Duodenal mucosa (tissue), 2 donors: ENCODE measurements around the gene ZBTB20.

Experiments used
- H3K27ac ChIP-seq: one replicate; pipeline ENCODE4 v1.7.0; 2013; ENCODE audit warnings: low read depth, low read length
- H3K27me3 ChIP-seq, 2 donors: one replicate each; pipeline ENCODE4 v1.7.0; 2013; ENCODE audit warnings: low read length in 2 of 2, control low read depth in 1 of 2; ENCODE audit not compliant: insufficient read depth in 2 of 2, control insufficient read depth in 1 of 2
- H3K36me3 ChIP-seq, 2 donors: one replicate each; pipeline ENCODE4 v1.7.0; 2013; ENCODE audit warnings: low read length in 2 of 2, control low read depth in 1 of 2; ENCODE audit not compliant: insufficient read depth in 2 of 2, control insufficient read depth in 1 of 2
- H3K4me1 ChIP-seq, 2 donors: one replicate each; pipeline ENCODE4 v1.7.0; 2013; ENCODE audit warnings: low read length in 2 of 2, control low read depth in 1 of 2; ENCODE audit not compliant: insufficient read depth in 2 of 2, control insufficient read depth in 1 of 2
- H3K4me3 ChIP-seq, 2 donors: one replicate each; pipeline ENCODE4 v1.7.0; 2013; ENCODE audit warnings: low read length in 2 of 2, low read depth in 1 of 2
- H3K9ac ChIP-seq, 2 donors: one replicate each; pipeline ENCODE4 v1.7.0; 2013; ENCODE audit warnings: low read length in 2 of 2, low read depth in 1 of 2
- H3K9me3 ChIP-seq, 2 donors: one replicate each; pipeline ENCODE4 v1.7.0; 2013; ENCODE audit warnings: low read length in 2 of 2, control low read depth in 1 of 2; ENCODE audit not compliant: control insufficient read depth in 1 of 2

The ZBTB20 gene

DNA sequence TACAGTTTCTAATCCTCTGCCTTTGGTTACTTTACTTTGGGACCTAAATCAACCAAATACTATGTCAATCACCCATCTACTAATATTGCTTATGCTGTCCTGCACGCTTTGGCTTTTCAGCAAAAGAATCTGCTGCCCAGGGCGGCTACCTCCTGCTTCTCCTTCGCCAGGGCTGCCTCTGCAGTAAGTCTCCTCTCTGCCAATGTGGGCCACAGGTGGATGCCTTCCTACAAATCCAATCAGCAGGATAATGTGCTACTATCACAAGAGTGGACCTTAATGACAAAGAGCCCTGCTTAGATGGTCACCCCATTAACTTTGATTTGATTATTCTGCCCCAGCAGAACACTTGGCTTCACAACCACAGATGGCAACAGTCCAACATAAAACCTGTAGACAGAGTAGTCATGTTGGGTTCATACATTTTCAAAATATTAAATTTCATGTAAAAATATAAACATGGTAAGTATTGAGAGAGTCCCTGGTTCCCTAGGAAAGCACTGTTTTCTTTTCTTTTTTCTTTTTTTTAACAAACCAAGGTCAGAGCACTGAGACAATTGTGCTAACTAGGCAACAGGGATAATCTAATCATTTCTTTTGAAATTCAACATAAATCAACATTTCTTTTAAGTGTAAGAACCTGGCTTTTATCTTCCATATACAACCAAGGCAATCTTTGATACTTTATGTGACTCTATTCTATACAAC is 298.3 kb downstream of the ZBTB20 start:
- Histone ChIP-seq H3K27me3 (no peaks in the 10 kb centered on the region), H3K9me3 (no peaks in the 10 kb centered on the region), H3K4me1 (no peaks in the 10 kb centered on the region), H3K27ac (no peak overlapping the region), H3K4me3 (no peak overlapping the region), H3K36me3 (no peaks in the 10 kb centered on the region), H3K9ac (no peak overlapping the region)

DNA sequence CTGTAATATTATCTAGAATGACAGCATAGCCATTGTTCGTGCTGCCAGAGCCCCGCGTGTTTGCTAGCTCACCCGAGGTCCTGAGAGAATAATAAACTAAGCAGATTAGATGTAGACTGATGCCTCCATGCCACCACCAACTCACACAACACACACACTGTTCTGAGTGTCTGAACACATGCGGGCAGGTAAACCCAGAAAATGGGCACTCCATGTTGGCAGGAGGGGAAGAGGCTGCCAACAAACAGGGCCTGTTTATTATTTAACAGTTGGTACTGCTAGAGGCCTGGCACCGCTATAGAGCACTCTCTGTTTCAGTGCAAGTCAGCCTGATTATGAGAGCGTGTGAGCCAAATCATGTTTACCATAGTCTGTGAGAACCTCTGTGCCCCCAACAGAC is 299.0 kb downstream of the ZBTB20 start:
- no peak overlapping the region for H3K27ac ChIP-seq
- no peaks in the 10 kb centered on the region for H3K9me3 ChIP-seq
- H3K27me3 ChIP-seq = no peaks in the 10 kb centered on the region
- H3K4me1 ChIP-seq = no peaks in the 10 kb centered on the region
- H3K9ac ChIP-seq = no peak overlapping the region
- no peak overlapping the region for H3K4me3 ChIP-seq
- H3K36me3 ChIP-seq = no peaks in the 10 kb centered on the region

DNA sequence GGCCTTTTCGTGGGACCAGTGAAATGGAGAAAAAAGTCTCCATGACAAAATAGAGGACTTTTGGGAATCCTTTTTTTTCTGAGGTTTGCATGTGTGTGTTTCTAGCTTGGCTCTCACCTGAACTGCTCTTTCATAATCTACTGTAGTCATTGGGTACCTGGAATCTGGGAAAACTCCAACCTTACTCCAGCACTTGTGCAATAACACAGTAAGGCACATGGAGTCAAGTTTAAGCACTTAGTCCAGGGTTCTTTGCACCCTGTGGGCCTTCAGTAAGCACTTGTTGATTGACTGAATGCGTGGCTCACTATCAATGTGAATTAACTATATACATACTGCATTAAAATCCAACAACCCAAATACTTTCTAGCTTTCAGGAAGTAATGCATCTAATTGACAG is 299.5 kb downstream of the ZBTB20 start:
- Histone ChIP-seq H3K4me3 (no peak overlapping the region), H3K4me1 (no peaks in the 10 kb centered on the region), H3K9ac (no peak overlapping the region), H3K9me3 (no peaks in the 10 kb centered on the region), H3K27me3 (no peaks in the 10 kb centered on the region), H3K36me3 (no peaks in the 10 kb centered on the region), H3K27ac (no peak overlapping the region)

DNA sequence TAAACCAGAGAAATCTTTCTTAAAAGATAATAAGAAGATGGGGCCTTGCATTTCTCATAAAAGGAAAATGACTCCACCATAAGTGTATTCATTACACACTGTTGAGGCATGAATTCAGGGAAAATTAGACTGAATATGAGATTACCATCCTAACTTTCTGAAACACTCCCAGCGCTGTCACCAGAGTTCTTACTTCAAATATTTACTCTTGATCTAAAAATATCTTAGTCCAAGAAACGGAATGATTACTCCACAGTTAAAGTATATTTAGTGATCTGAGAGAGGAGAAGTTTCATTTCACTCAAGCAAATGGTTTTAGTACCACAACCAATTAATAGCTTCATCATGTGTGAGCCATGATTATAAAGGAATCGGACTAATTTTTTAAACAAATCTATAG is 300.3 kb downstream of the ZBTB20 start:
- H3K9me3 ChIP-seq = no peaks in the 10 kb centered on the region
- no peaks in the 10 kb centered on the region for H3K27me3 ChIP-seq
- H3K36me3 ChIP-seq = no peaks in the 10 kb centered on the region
- H3K4me1 ChIP-seq = no peaks in the 10 kb centered on the region
- no peak overlapping the region for H3K9ac ChIP-seq
- H3K4me3 ChIP-seq = no peak overlapping the region
- H3K27ac ChIP-seq = no peak overlapping the region

DNA sequence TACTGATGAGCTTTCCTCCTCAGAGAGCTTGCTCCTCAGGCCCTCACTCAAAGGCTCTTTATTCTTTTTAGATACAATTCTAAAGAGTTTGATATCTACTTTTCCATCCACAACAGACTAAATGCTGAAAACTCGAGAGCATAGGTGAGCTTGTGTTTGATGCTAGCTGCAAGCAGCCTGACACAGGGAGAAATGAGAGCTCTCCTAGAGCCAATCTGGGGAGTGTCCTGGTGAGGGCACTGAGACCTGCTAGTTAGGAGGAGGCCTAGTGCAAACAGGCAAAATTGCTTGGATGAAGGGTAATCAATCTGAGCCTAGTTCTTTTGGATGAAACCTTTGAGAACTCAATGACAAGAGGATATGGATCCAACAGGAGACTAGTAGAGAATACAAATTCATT is 300.8 kb downstream of the ZBTB20 start:
- H3K27me3 ChIP-seq = no peaks in the 10 kb centered on the region
- no peaks in the 10 kb centered on the region for H3K9me3 ChIP-seq
- H3K36me3 ChIP-seq = no peaks in the 10 kb centered on the region
- H3K9ac ChIP-seq = no peak overlapping the region
- H3K27ac ChIP-seq = no peak overlapping the region
- no peak overlapping the region for H3K4me3 ChIP-seq
- H3K4me1 ChIP-seq = no peaks in the 10 kb centered on the region

DNA sequence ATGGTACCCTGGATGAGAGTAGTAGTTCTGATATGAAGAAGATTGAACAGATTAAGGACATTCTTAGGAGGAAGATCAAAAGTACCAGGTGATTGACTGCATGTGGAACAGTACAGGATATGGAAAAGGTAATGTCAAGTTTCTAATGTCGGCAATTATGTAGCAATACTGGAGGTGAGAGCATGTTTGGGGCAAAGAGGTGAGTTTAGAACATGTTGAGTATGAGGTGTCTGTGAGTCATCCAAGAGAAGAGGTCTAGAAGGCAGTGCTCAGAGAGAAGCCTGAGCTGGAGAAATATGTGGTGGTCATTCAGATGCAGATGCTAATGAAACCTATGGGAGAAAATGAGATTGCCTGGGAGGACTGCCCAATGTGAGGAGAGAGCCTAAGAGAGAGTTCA is 305.6 kb downstream of the ZBTB20 start:
- Histone ChIP-seq H3K27ac (no peak overlapping the region), H3K4me3 (no peak overlapping the region), H3K9me3 (no peaks in the 10 kb centered on the region), H3K9ac (no peak overlapping the region), H3K27me3 (no peaks in the 10 kb centered on the region), H3K4me1 (no peaks in the 10 kb centered on the region), H3K36me3 (no peaks in the 10 kb centered on the region)

DNA sequence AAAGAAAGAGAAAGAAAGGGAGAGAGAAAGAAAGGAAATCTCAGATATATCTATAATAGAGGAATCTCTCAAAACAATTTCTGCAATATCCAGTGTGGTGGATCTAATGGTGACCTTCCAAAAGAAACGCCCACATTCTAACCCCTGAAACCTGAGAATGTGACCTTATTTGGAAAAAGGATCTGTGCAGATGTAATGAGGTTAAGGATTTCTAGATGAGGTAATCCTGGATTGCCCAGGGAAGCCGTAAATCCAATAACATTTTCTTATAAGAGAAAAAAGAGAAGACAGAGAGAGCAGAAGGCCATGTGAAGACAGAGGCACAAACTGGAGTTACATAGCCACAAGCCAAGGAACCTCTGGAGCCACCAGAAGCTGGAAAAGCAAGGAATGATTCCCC is 307.6 kb downstream of the ZBTB20 start:
- no peaks in the 10 kb centered on the region for H3K27me3 ChIP-seq
- no peak overlapping the region for H3K4me3 ChIP-seq
- H3K36me3 ChIP-seq = no peaks in the 10 kb centered on the region
- no peak overlapping the region for H3K27ac ChIP-seq
- H3K4me1 ChIP-seq = peaks cover 0 to 3% of the 10 kb centered on the region in 2 donors
- no peaks in the 10 kb centered on the region for H3K9me3 ChIP-seq
- no peak overlapping the region for H3K9ac ChIP-seq

DNA sequence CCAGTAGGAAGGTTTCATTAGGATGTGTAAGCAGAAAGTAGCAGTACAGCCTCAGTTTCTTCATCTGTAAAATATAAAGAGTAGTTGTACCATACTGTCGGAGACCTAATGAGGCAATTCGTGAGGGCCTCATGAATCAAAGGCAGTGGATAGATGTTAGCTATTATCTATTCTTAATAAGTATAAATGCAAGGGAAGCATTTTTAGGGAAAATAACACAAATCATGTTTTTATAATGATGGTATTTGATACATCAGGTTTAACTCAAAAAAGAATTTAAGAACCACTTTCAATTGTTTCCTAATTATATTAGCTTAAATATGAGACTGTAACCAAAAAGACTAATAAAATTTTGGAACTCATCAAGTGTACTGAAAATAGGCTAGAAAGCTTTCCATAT is 309.1 kb downstream of the ZBTB20 start:
- no peaks in the 10 kb centered on the region for H3K9me3 ChIP-seq
- no peaks in the 10 kb centered on the region for H3K36me3 ChIP-seq
- H3K27ac ChIP-seq = no peak overlapping the region
- no peaks in the 10 kb centered on the region for H3K27me3 ChIP-seq
- no peak overlapping the region for H3K4me3 ChIP-seq
- H3K9ac ChIP-seq = no peak overlapping the region
- peaks cover 0 to 3% of the 10 kb centered on the region in 2 donors for H3K4me1 ChIP-seq

DNA sequence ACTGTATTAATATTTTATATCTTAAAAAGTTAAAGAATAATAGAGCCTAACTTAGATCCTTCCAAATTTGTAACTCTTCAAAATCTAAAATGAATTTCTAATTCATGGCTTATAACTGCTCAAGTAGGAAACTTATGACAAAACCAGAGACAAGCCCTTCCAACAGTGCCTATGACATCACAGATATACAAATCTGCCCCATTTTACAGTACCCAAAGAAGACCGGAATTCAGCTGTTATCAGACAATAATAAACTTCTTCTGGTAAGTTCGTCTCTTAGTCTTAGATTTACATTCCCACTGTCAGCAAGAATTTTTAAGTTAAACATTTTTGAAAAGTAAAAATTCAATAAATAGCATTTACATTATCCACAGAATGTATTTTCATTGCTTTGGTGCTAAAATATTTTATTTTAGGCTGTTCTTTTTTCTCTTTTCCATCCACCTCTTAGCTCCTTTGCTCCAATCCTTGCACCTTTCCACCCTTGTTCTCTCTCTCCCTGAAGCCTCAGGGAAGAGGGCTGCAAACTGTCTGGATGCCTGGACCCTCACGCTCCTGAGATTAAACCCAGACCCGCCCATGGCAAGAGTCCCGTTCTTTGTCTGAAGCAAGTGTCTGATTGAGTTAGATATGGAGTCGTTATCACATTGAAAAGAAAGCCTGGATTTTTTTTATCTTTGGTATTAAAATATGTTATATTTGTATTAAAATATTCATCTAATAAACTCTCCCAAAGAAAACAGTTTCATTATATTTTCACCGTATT is 312.7 kb downstream of the ZBTB20 start:
- Histone ChIP-seq H3K27me3 (no peaks in the 10 kb centered on the region), H3K4me1 (peaks cover 0 to 3% of the 10 kb centered on the region in 2 donors), H3K9ac (no peak overlapping the region), H3K36me3 (no peaks in the 10 kb centered on the region), H3K27ac (no peak overlapping the region), H3K9me3 (no peaks in the 10 kb centered on the region), H3K4me3 (no peak overlapping the region)

DNA sequence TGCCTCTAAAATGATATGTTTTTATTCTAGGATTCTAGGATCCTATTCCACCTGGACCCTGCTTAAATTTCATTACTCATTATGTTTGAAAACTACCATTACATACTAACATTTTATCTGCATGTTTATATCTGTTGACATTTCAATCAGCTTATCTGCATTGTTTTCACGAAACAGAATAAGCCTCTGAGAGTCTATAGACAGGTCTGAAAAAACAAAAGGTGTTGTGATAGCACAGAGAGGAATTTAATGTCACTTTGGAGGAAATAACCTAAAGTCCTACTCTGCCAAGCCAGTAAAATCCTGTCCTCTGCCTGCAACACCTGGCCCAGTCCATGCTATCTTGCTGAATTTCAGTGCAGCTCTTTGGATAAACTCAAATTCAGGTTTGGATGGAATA is 315.2 kb downstream of the ZBTB20 start:
- no peak overlapping the region for H3K9ac ChIP-seq

More for the DNA sequence above, 315.2 kb downstream of the ZBTB20 start:
- no peak overlapping the region for H3K4me3 ChIP-seq
- no peaks in the 10 kb centered on the region for H3K27me3 ChIP-seq
- no peak overlapping the region for H3K27ac ChIP-seq
- H3K4me1 ChIP-seq = peaks cover 0 to 3% of the 10 kb centered on the region in 2 donors
- no peaks in the 10 kb centered on the region for H3K9me3 ChIP-seq
- H3K36me3 ChIP-seq = no peaks in the 10 kb centered on the region
